DND-41 (cell line): ENCODE measurements around the gene FAM229A.

Experiments used
- ATAC-seq: fragments of 200-7000 bp; cut with Tn5 transposase; 3 replicates; pipeline ENCODE4 v1.9.1; 2021; ENCODE audit warnings: low read depth; ENCODE audit not compliant: insufficient read depth
- DNase-seq: peaks from one replicate; pipeline ENCODE4 v3.0.0-alpha.2; 2020
- H2AFZ ChIP-seq: 2 replicates; pipeline ENCODE4 v1.6.0; 2012; ENCODE audit warnings: low read depth, low read length
- H3K27ac ChIP-seq: 2 replicates; pipeline ENCODE4 v1.5.1; 2012; ENCODE audit warnings: low read length, inconsistent platforms
- H3K27me3 ChIP-seq: fragments of 200-600 bp; sonication (generic); 2 replicates; pipeline ENCODE4 v1.6.0; 2012; ENCODE audit warnings: low read length, mild to moderate bottlenecking, inconsistent platforms; ENCODE audit not compliant: insufficient read depth, poor library complexity
- H3K36me3 ChIP-seq: 2 replicates; pipeline ENCODE4 v1.5.1; 2012; ENCODE audit warnings: low read length, inconsistent platforms; ENCODE audit not compliant: insufficient read depth
- H3K4me1 ChIP-seq: 2 replicates; pipeline ENCODE4 v1.5.1; 2012; ENCODE audit warnings: mild to moderate bottlenecking, low read length; ENCODE audit not compliant: insufficient read depth
- H3K4me2 ChIP-seq: 2 replicates; pipeline ENCODE4 v1.6.0; 2012; ENCODE audit warnings: mild to moderate bottlenecking, moderate library complexity, low read length, inconsistent platforms; ENCODE audit not compliant: insufficient read depth
- H3K4me3 ChIP-seq, 2 experiments: fragments of 200-600 bp in 1 of 2; shearing (Covaris generic) in 1 of 2; 2 replicates each; pipeline ENCODE4 v1.5.1; 2012 to 2016; ENCODE audit warnings: inconsistent platforms in 2 of 2, low read length in 2 of 2, mild to moderate bottlenecking in 2 of 2, low read depth in 1 of 2, moderate library complexity in 1 of 2
- H3K79me2 ChIP-seq: 2 replicates; pipeline ENCODE4 v1.6.0; 2012; ENCODE audit warnings: low read length, inconsistent platforms; ENCODE audit not compliant: insufficient read depth
- H3K9ac ChIP-seq: 2 replicates; pipeline ENCODE4 v1.6.0; 2012; ENCODE audit warnings: low read depth, mild to moderate bottlenecking, inconsistent platforms, low read length, moderate library complexity
- H3K9me3 ChIP-seq: 2 replicates; pipeline ENCODE4 v1.5.1; 2012; ENCODE audit warnings: low read length, moderate library complexity, mild to moderate bottlenecking, inconsistent platforms; ENCODE audit not compliant: insufficient read depth, severe bottlenecking
- H4K20me1 ChIP-seq: 2 replicates; pipeline ENCODE4 v1.6.0; 2012; ENCODE audit warnings: low read length; ENCODE audit not compliant: insufficient read depth
- CTCF ChIP-seq: IDR thresholded peaks from 2 replicates; pipeline ENCODE4 v1.5.1; 2012; ENCODE audit warnings: borderline replicate concordance, low read length, moderate library complexity, mild to moderate bottlenecking; ENCODE audit not compliant: poor library complexity, severe bottlenecking; ENCODE audit errors: extremely low read depth
- EZH2 ChIP-seq: IDR thresholded peaks from 3 replicates; pipeline ENCODE4 v1.6.1; 2012; ENCODE audit warnings: borderline replicate concordance, low read depth, mild to moderate bottlenecking, moderate library complexity, low read length, inconsistent platforms; ENCODE audit not compliant: severe bottlenecking

Gene FAM229A

DNA sequence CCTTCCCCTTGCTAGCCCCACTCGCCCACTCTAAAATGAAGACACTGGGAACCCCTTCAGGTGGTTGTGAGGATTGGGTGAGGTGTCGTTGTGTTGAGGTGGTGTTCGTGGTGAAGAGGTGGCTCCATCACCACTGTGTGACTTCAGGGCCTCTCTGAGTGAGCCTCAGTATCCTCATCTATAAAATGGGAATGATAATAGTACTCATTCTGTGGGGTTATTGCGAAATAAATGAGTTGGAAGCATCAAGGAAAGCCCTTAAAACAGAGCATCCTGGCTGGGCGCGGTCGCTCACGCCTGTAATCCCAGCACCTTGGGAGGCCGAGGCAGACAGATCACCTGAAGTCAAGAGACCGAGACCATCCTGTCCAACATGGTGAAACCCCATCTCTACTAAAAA lies 19.6 kb downstream of the FAM229A start:
- Histone ChIP-seq H3K27me3 (no peaks in the 10 kb centered on the region), H2AFZ (no peak overlapping the region), H3K79me2 (no peaks in the 10 kb centered on the region), H3K36me3 (no peaks in the 10 kb centered on the region), H3K9ac (no peak overlapping the region), H3K4me2 (no peak overlapping the region), H4K20me1 (peaks cover 6% of the 10 kb centered on the region; the same call in 1 of the 2 replicates), H3K4me3 (no peak overlapping the region), H3K4me1 (peaks cover 3% of the 10 kb centered on the region), H3K9me3 (no peaks in the 10 kb centered on the region), H3K27ac (no peak overlapping the region)
- no peak for DNase-seq
- TF ChIP-seq EZH2, result no peak
- TF ChIP-seq CTCF, result no peak
- ATAC-seq, result no peak

GRCh38 chr1:32341971-32342370 lies 20.3 kb downstream of the FAM229A start:
- Histone ChIP-seq H3K36me3 (no peaks in the 10 kb centered on the region), H3K4me2 (no peak overlapping the region), H3K9me3 (no peaks in the 10 kb centered on the region), H3K4me3 (no peak overlapping the region), H3K4me1 (peaks cover 10% of the 10 kb centered on the region), H3K79me2 (no peaks in the 10 kb centered on the region), H2AFZ (no peak overlapping the region), H4K20me1 (peaks cover 13% of the 10 kb centered on the region; the same call in 1 of the 2 replicates), H3K27me3 (no peaks in the 10 kb centered on the region), H3K27ac (no peak overlapping the region), H3K9ac (no peak overlapping the region)
- DNase-seq, result no peak
- no peak for ATAC-seq
- no peak for TF ChIP-seq EZH2
- no peak for TF ChIP-seq CTCF

- Histone ChIP-seq H3K4me3 (no peak overlapping the region), H3K27me3 (no peaks in the 10 kb centered on the region), H3K9ac (no peak overlapping the region), H3K27ac (no peak overlapping the region), H3K79me2 (no peaks in the 10 kb centered on the region), H3K9me3 (no peaks in the 10 kb centered on the region), H2AFZ (no peak overlapping the region), H3K4me2 (no peak overlapping the region), H3K36me3 (no peaks in the 10 kb centered on the region), H3K4me1 (peaks cover 17% of the 10 kb centered on the region), H4K20me1 (peaks cover 19% of the 10 kb centered on the region)
- ATAC-seq (no peak), DNase-seq (no peak)
- TF ChIP-seq EZH2 (no peak), CTCF (no peak)
Observed at GRCh38 chr1:32341186-32341757, 21.0 kb downstream of the FAM229A start.
